NT2/D1 (cell line): ENCODE data around the gene NUBP2.

Source experiments
- SUZ12 ChIP-seq: IDR thresholded peaks from 2 replicates; pipeline ENCODE4 v1.6.1; 2011; ENCODE audit not compliant: insufficient read length, insufficient read depth; ENCODE audit errors: extremely low read depth
- YY1 ChIP-seq: IDR thresholded peaks from 2 replicates; pipeline ENCODE4 v1.6.1; 2011; ENCODE audit not compliant: insufficient read length, insufficient read depth

DNA sequence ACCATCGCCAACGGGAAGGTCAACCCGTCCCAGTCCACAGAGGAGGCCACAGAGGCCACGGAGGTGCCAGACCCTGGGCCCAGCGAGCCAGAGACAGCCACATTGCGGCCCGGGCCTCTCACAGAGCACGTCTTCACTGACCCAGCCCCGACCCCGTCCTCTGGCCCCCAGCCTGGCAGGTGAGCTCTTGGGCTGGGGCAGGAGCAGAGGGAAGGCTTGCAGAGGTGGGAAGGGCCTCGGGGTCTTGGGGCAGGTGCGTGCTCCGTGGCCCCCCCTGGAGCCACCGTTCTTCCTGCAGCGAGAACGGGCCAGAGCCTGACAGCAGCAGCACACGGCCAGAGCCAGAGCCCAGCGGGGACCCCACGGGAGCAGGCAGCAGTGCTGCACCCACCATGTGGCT lies 16.5 kb upstream of the NUBP2 start:
- TF ChIP-seq SUZ12 (no peak), YY1 (no peak)
